ENCODE measurements around the gene MMP14.

GRCh38 chr14:22872833-22873520 is 36.6 kb downstream of the MMP14 start:
- TF ChIP-seq CTCF (IDR thresholded peaks at IDR 0.05) (no peak), POLR2A (IDR thresholded peaks at IDR 0.05) (no peak)

Data from testis (tissue), 2 donors.